Endothelial cell of umbilical vein (primary cell): ENCODE measurements around the gene ARHGAP31. TPM values are rescaled to one million over a fixed set of nuclear protein-coding genes. Genes with fewer than 3 reads are reported as not detected.

Experiments used
- BruUV-seq: library from RNA; stranded (reverse); fragments of 400-500 nt; replicated peaks from 2 replicates; lab custom pipeline; 2021; lab: Mats Ljungman, UMichigan
- CTCF ChIA-PET: fragments of 300-600, 350-600 bp; sonication (Branson Sonifier 250); formaldehyde crosslinking; loops from one replicate; lab custom pipeline; 2021; ENCODE audit warnings: antibody characterized with exemption, inconsistent platforms; lab: Charles Lee
- POLR2A ChIA-PET: fragments of 300-600, 350-600 bp; sonication (Branson Sonifier 250); formaldehyde crosslinking; loops from one replicate; lab custom pipeline; 2021; ENCODE audit warnings: antibody characterized with exemption, inconsistent platforms; lab: Charles Lee
- DNase-seq: peaks from one replicate; pipeline ENCODE4 v3.0.0-alpha.2; 2011; ENCODE audit warnings: low read depth, low spot score
- FAIRE-seq: peaks from 2 replicates; lab custom pipeline; 2011; peaks lifted over from hg19 to GRCh38; lab: Jason Lieb, UNC
- H2AFZ ChIP-seq: 2 replicates; pipeline ENCODE4 v1.6.0; 2012; ENCODE audit warnings: low read depth, low read length, control low read depth, inconsistent platforms
- H3K27ac ChIP-seq: 2 replicates; pipeline ENCODE4 v1.5.1; 2011; ENCODE audit warnings: low read depth, mild to moderate bottlenecking, control low read depth, low read length, moderate library complexity; ENCODE audit not compliant: insufficient read depth
- H3K27me3 ChIP-seq, 2 experiments: 2 replicates each; pipeline versions ENCODE4 v1.6.0 to v1.6.1; 2011; ENCODE audit warnings: low read length in 2 of 2, mixed read lengths in 1 of 2; ENCODE audit not compliant: control insufficient read depth in 2 of 2, insufficient read depth in 2 of 2
- H3K36me3 ChIP-seq, 2 experiments: 2 replicates in 1 of 2; 3 replicates in 1 of 2; pipeline ENCODE4 v1.5.1; 2011; ENCODE audit warnings: low read length in 2 of 2, mild to moderate bottlenecking in 1 of 2, moderate library complexity in 1 of 2; ENCODE audit not compliant: control insufficient read depth in 2 of 2, insufficient read depth in 2 of 2; ENCODE audit errors: extremely low read depth in 1 of 2
- H3K4me1 ChIP-seq: 3 replicates; pipeline ENCODE4 v1.5.1; 2011; ENCODE audit warnings: mild to moderate bottlenecking, low read length; ENCODE audit not compliant: control insufficient read depth, insufficient read depth; ENCODE audit errors: extremely low read depth
- H3K4me2 ChIP-seq: 2 replicates; pipeline ENCODE4 v1.6.1; 2011; ENCODE audit warnings: low read length, control low read depth, mixed read lengths; ENCODE audit not compliant: insufficient read depth
- H3K4me3 ChIP-seq, 3 experiments: fragments of 200-600 bp in 1 of 3; sonication (generic), shearing (Covaris generic) in 1 of 3; replicated peaks in 1 of 3; 2 replicates each; pipeline ENCODE4 v1.5.1; 2011 to 2016; ENCODE audit warnings: control low read depth in 3 of 3, low read length in 3 of 3, mild to moderate bottlenecking in 2 of 3, inconsistent platforms in 1 of 3, low read depth in 1 of 3, moderate library complexity in 1 of 3; ENCODE audit not compliant: insufficient read depth in 1 of 3
- H3K79me2 ChIP-seq: 2 replicates; pipeline ENCODE4 v1.6.0; 2012; ENCODE audit warnings: low read length, inconsistent platforms; ENCODE audit not compliant: control insufficient read depth, insufficient read depth
- H3K9ac ChIP-seq: replicated peaks from 2 replicates; pipeline ENCODE3; 2011; ENCODE audit warnings: low read length, control low read depth; ENCODE audit not compliant: insufficient read depth; ENCODE audit errors: extremely low read depth
- H3K9me1 ChIP-seq: replicated peaks from 3 replicates; pipeline ENCODE4 v1.6.0; 2011; ENCODE audit warnings: mild to moderate bottlenecking, low read length; ENCODE audit not compliant: control insufficient read depth, insufficient read depth; ENCODE audit errors: extremely low read depth
- H3K9me3 ChIP-seq: replicated peaks from 2 replicates; pipeline ENCODE4 v1.5.1; 2012; ENCODE audit warnings: low read length, inconsistent platforms; ENCODE audit not compliant: control insufficient read depth, insufficient read depth
- H4K20me1 ChIP-seq: replicated peaks from 2 replicates; pipeline ENCODE3; 2011; ENCODE audit warnings: mild to moderate bottlenecking, low read length; ENCODE audit not compliant: control insufficient read depth, insufficient read depth; ENCODE audit errors: extremely low read depth
- EZH2 ChIP-seq: IDR thresholded peaks from 2 replicates; pipeline ENCODE4 v1.6.1; 2012; ENCODE audit warnings: borderline replicate concordance, low read depth, mild to moderate bottlenecking, moderate library complexity, low read length, inconsistent platforms; ENCODE audit not compliant: severe bottlenecking
- FOS ChIP-seq: IDR thresholded peaks from 2 replicates; pipeline ENCODE4 v1.6.1; 2011; ENCODE audit warnings: mild to moderate bottlenecking, low read length, moderate library complexity, borderline replicate concordance; ENCODE audit not compliant: insufficient read depth
- GATA2 ChIP-seq: IDR thresholded peaks from 2 replicates; pipeline ENCODE4 v1.7.0; 2011; ENCODE audit warnings: low read depth, mild to moderate bottlenecking, moderate library complexity, mixed read lengths, low read length; ENCODE audit not compliant: insufficient read length, insufficient read depth
- JUN ChIP-seq: IDR thresholded peaks from 2 replicates; pipeline ENCODE4 v1.6.1; 2011; ENCODE audit warnings: borderline replicate concordance, low read depth; ENCODE audit not compliant: insufficient read length, insufficient read depth
- MYC ChIP-seq: IDR thresholded peaks from one replicate; pipeline ENCODE4 v1.6.1; 2011; ENCODE audit warnings: mild to moderate bottlenecking, low read depth, low read length
- POLR2A ChIP-seq: IDR thresholded peaks from 2 replicates; pipeline ENCODE4 v1.6.1; 2012; ENCODE audit warnings: low read depth, mild to moderate bottlenecking, control low read depth, low read length
- POLR2AphosphoS5 ChIP-seq: IDR thresholded peaks from 2 replicates; pipeline ENCODE4 v1.6.1; 2012; ENCODE audit warnings: low read depth, mild to moderate bottlenecking, control low read depth, low read length, moderate library complexity; ENCODE audit not compliant: insufficient read depth
- dilution Hi-C: fragments of 300-500 bp; cut with MboI; formaldehyde crosslinking; loops from one replicate; pipeline ENCODE4 v1.15.0; 2019; ENCODE audit warnings: low sequenced_read_pairs; ENCODE audit not compliant: extremely low pct_ligation_motif_present
- intact Hi-C: fragments of 100-400 bp; cut with micrococcal nuclease; formaldehyde crosslinking; loops from one replicate; pipeline ENCODE4 v1.10.0; 2022
- polyA plus RNA-seq, 4 experiments: library from polyadenylated mRNA; depleted of rRNA in 3 of 4; stranded (reverse) in 3 of 4; unstranded in 1 of 4; fragments of >200 nt; gene quantifications; 2 replicates each; pipeline versions ENCODE4 v1.2.1 to v1.2.3, GENCODE V29; 2011 to 2012; ENCODE audit warnings: missing spikeins in 1 of 4
- total RNA-seq: library from RNA; stranded (reverse); gene quantifications from 2 replicates; pipeline ENCODE4 v1.2.3, GENCODE V29; 2021
- TF ChIP-seq, protein P1 (sequence below): IDR thresholded peaks from 2 replicates; pipeline ENCODE4 v1.6.1; 2011; ENCODE audit not compliant: insufficient read depth, insufficient read length
- TF ChIP-seq, protein P2 (sequence below), 2 donors: IDR thresholded peaks; 1 replicate in 1 of 2; 2 replicates in 1 of 2; pipeline ENCODE4 v1.5.1; 2011; ENCODE audit warnings: low read length in 2 of 2, mild to moderate bottlenecking in 2 of 2, moderate library complexity in 2 of 2, control low read depth in 1 of 2, inconsistent platforms in 1 of 2, low read depth in 1 of 2; ENCODE audit not compliant: insufficient read depth in 1 of 2; ENCODE audit errors: extremely low read depth in 1 of 2

Gene ARHGAP31
- total and polyA plus RNA-seq, 2 donors (not counting 3 experiments of a cell fraction or from before 2014, with no cell fraction given), result 25.5 to 65.8 TPM

GRCh38 chr3:119304201-119304713, 10.1 kb downstream of the ARHGAP31 start:
- no peak for DNase-seq

More at GRCh38 chr3:119304201-119304713, 10.1 kb downstream of the ARHGAP31 start:
- no peak overlapping the region for H3K4me3 ChIP-seq
- ChIA-PET CTCF (interaction anchor here (2.9 kb wide), 1 partner anchor 9 kb away, joined by 11 read pairs; no protein-coding TSS in a partner anchor), POLR2A (no interaction called here)
- no peak for TF ChIP-seq POLR2A
- no peak for TF ChIP-seq POLR2AphosphoS5
- TF ChIP-seq EZH2, result no peak
- TF ChIP-seq, protein P1, sequence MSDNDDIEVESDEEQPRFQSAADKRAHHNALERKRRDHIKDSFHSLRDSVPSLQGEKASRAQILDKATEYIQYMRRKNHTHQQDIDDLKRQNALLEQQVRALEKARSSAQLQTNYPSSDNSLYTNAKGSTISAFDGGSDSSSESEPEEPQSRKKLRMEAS, result no peak
- TF ChIP-seq, protein P2, sequence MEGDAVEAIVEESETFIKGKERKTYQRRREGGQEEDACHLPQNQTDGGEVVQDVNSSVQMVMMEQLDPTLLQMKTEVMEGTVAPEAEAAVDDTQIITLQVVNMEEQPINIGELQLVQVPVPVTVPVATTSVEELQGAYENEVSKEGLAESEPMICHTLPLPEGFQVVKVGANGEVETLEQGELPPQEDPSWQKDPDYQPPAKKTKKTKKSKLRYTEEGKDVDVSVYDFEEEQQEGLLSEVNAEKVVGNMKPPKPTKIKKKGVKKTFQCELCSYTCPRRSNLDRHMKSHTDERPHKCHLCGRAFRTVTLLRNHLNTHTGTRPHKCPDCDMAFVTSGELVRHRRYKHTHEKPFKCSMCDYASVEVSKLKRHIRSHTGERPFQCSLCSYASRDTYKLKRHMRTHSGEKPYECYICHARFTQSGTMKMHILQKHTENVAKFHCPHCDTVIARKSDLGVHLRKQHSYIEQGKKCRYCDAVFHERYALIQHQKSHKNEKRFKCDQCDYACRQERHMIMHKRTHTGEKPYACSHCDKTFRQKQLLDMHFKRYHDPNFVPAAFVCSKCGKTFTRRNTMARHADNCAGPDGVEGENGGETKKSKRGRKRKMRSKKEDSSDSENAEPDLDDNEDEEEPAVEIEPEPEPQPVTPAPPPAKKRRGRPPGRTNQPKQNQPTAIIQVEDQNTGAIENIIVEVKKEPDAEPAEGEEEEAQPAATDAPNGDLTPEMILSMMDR (IDR thresholded peaks at IDR 0.05; ENCODE audit: extremely low read depth in 1 of 2, insufficient read depth in 1 of 2, low read depth in 1 of 2, low read length in 2 of 2), result no peak
- TF ChIP-seq FOS, result no peak
- TF ChIP-seq GATA2, result no peak
- no peak for TF ChIP-seq JUN
- no peak for TF ChIP-seq MYC
- dilution Hi-C loops (no loop called here), intact Hi-C loops (no loop called here)
- H3K9ac ChIP-seq, result no peak overlapping the region
- peaks cover 30% of the 10 kb centered on the region for H3K4me1 ChIP-seq
- H3K9me1 ChIP-seq, result no peaks in the 10 kb centered on the region
- H3K4me2 ChIP-seq, result no peak overlapping the region
- BruUV-seq, result no TSS peak
- H3K79me2 ChIP-seq, result peaks cover 94% of the 10 kb centered on the region
- no peaks in the 10 kb centered on the region for H4K20me1 ChIP-seq
- H3K9me3 ChIP-seq, result no peaks in the 10 kb centered on the region
- H3K27ac ChIP-seq, result no peak overlapping the region
- H3K27me3 ChIP-seq, result no peaks in the 10 kb centered on the region
- H2AFZ ChIP-seq, result no peak overlapping the region
- no peak for FAIRE-seq
- peaks cover 6% of the 10 kb centered on the region in 2 experiments for H3K36me3 ChIP-seq
